Endothelial cell (in vitro differentiated cells): ENCODE measurements around the gene WDR47. TPM values are rescaled to one million over a fixed set of nuclear protein-coding genes. Genes with fewer than 3 reads are reported as not detected.
A peak's percentile ranks its signal among the peaks of the same experiment; 100 is the strongest.

ENCODE experiments used
- DNase-seq: peaks from one replicate; pipeline ENCODE4 v3.0.0; 2021; ENCODE audit warnings: low spot score
- H3K27ac Mint-ChIP-seq: one replicate; pipeline ENCODE4 v1.8.0; 2021; ENCODE audit warnings: mixed read lengths, inconsistent platforms; ENCODE audit not compliant: unreplicated experiment
- H3K27me3 Mint-ChIP-seq: one replicate; pipeline ENCODE4 v1.8.0; 2021; ENCODE audit warnings: mild to moderate bottlenecking, moderate library complexity, mixed read lengths, inconsistent platforms; ENCODE audit not compliant: unreplicated experiment
- H3K36me3 Mint-ChIP-seq: one replicate; pipeline ENCODE4 v1.8.0; 2021; ENCODE audit warnings: mild to moderate bottlenecking, low read depth, mixed read lengths, inconsistent platforms; ENCODE audit not compliant: unreplicated experiment
- H3K4me1 Mint-ChIP-seq: one replicate; pipeline ENCODE4 v1.8.0; 2021; ENCODE audit warnings: mild to moderate bottlenecking, mixed read lengths, inconsistent platforms; ENCODE audit not compliant: unreplicated experiment
- H3K4me3 Mint-ChIP-seq: one replicate; pipeline ENCODE4 v1.8.0; 2021; ENCODE audit warnings: mild to moderate bottlenecking, mixed read lengths, inconsistent platforms; ENCODE audit not compliant: unreplicated experiment
- H3K9me3 Mint-ChIP-seq: one replicate; pipeline ENCODE4 v1.8.0; 2021; ENCODE audit warnings: mixed read lengths, inconsistent platforms; ENCODE audit not compliant: unreplicated experiment
- CTCF ChIP-seq: fragments of 200-600 bp; sonication (generic); IDR thresholded peaks from one replicate; pipeline ENCODE4 v1.5.0; 2021; ENCODE audit warnings: antibody characterized with exemption; ENCODE audit not compliant: unreplicated experiment
- total RNA-seq: library from RNA; stranded (reverse); fragmentation: NEBNext Ultra II Directional; extraction: Animal tissue kit (Norgen Biotek cat#: 25700); gene quantifications from one replicate; pipeline ENCODE4 v1.2.1, GENCODE V29; 2021; ENCODE audit not compliant: unreplicated experiment

Gene WDR47
- total RNA-seq, 1 donor from 2014 or later = 19.4 TPM

GRCh38 chr1:109078317-109078716 is 36.4 kb upstream of the WDR47 start:
- peaks cover 3% of the 10 kb centered on the region for H3K36me3 Mint-ChIP-seq
- no peak for DNase-seq
- no peak overlapping the region for H3K27ac Mint-ChIP-seq
- peaks cover 23% of the 10 kb centered on the region for H3K4me1 Mint-ChIP-seq
- no peak for TF ChIP-seq CTCF
- H3K27me3 Mint-ChIP-seq = peaks cover 8% of the 10 kb centered on the region
- H3K9me3 Mint-ChIP-seq = no peaks in the 10 kb centered on the region
- no peak overlapping the region for H3K4me3 Mint-ChIP-seq

GRCh38 chr1:109075531-109076490 is 33.9 kb upstream of the WDR47 start, which contains the start of gene TAF13:
Gene TAF13, minus strand, starts transcription at chr1:109076003. Its CDS starts 56 bp downstream, at chr1:109075947.
- H3K9me3 Mint-ChIP-seq = no peaks in the 10 kb centered on the region
- no peak for TF ChIP-seq CTCF
- H3K36me3 Mint-ChIP-seq = peaks cover 4% of the 10 kb centered on the region

GRCh38 chr1:109069294-109069693 is 27.4 kb upstream of the WDR47 start:
- no peak for DNase-seq
- H3K4me1 Mint-ChIP-seq = peaks cover 1% of the 10 kb centered on the region
- TF ChIP-seq CTCF = no peak
- H3K36me3 Mint-ChIP-seq = peaks cover 5% of the 10 kb centered on the region
- H3K4me3 Mint-ChIP-seq = no peak overlapping the region
- no peak overlapping the region for H3K27ac Mint-ChIP-seq
- H3K27me3 Mint-ChIP-seq = peaks cover 6% of the 10 kb centered on the region
- no peaks in the 10 kb centered on the region for H3K9me3 Mint-ChIP-seq

More at GRCh38 chr1:109075531-109076490, 33.9 kb upstream of the WDR47 start, which contains the start of gene TAF13:
- DNase-seq = peak; percentile 97
- H3K27me3 Mint-ChIP-seq = peaks cover 11% of the 10 kb centered on the region
- H3K4me1 Mint-ChIP-seq = peaks cover 23% of the 10 kb centered on the region
- peak within 1 kb of the TSS; percentile 100 for H3K27ac Mint-ChIP-seq
- H3K4me3 Mint-ChIP-seq = peak within 1 kb of the TSS; percentile 98

- Mint-ChIP-seq H3K4me1 (no peaks in the 10 kb centered on the region), H3K36me3 (peaks cover 5% of the 10 kb centered on the region), H3K9me3 (no peaks in the 10 kb centered on the region), H3K27me3 (peaks cover 2% of the 10 kb centered on the region), H3K27ac (no peak overlapping the region), H3K4me3 (no peak overlapping the region)
- no peak for TF ChIP-seq CTCF
- no peak for DNase-seq
Observed at GRCh38 chr1:109067883-109068282, 26.0 kb upstream of the WDR47 start.

GRCh38 chr1:109065137-109065536 is 23.2 kb upstream of the WDR47 start:
- Mint-ChIP-seq H3K36me3 (no peaks in the 10 kb centered on the region), H3K27ac (no peak overlapping the region), H3K9me3 (no peaks in the 10 kb centered on the region), H3K27me3 (no peaks in the 10 kb centered on the region), H3K4me3 (no peak overlapping the region), H3K4me1 (no peaks in the 10 kb centered on the region)
- TF ChIP-seq CTCF = no peak
- DNase-seq = no peak
